Measurements from ENCODE around the gene DIRAS1. TPM values are rescaled to one million over a fixed set of nuclear protein-coding genes. Genes with fewer than 3 reads are reported as not detected.

Gene DIRAS1
- polyA plus RNA-seq, 1 experiment, result 12.5 TPM

DNA sequence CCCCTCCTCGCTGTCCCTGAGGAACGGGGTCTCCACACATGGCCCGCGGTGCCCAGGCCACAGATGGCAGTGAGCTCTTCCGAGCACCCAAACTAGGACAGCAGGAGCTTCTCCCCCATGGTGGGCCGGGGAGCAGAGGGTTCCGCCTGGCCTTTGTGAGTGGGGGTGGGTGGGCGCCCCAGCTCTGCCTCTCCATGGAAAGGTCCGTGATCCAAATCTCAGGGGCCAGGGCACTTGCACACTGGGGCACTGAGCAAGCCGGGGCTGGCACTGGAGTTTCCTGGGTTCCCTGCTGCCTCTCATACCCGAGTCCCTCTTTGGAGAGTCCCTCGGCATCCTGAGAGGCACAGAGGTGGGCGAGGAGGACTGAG lies 2.2 kb upstream of the DIRAS1 start:
- CTCF ChIA-PET, result interaction anchor here (0.5 to 2.1 kb wide), 4 partner anchors 26 to 568 kb away, joined by 3 to 7 read pairs (median 5); no protein-coding TSS in a partner anchor
- Histone ChIP-seq H3K27me3 (ENCODE audit: control insufficient read depth, insufficient read depth, low read length) (no peaks in the 10 kb centered on the region), H3K4me3 (ENCODE audit: low read depth, low read length) (no peak overlapping the region), H3K9me3 (ENCODE audit: control insufficient read depth, insufficient read depth, low read length) (no peaks in the 10 kb centered on the region; the same call in 1 of the 2 replicates), H3K27ac (ENCODE audit: low read depth, low read length) (peak overlapping the region; percentile 65)
- DNase-seq (ENCODE audit: low read depth, low spot score), result no peak
- TF ChIP-seq, protein P1, sequence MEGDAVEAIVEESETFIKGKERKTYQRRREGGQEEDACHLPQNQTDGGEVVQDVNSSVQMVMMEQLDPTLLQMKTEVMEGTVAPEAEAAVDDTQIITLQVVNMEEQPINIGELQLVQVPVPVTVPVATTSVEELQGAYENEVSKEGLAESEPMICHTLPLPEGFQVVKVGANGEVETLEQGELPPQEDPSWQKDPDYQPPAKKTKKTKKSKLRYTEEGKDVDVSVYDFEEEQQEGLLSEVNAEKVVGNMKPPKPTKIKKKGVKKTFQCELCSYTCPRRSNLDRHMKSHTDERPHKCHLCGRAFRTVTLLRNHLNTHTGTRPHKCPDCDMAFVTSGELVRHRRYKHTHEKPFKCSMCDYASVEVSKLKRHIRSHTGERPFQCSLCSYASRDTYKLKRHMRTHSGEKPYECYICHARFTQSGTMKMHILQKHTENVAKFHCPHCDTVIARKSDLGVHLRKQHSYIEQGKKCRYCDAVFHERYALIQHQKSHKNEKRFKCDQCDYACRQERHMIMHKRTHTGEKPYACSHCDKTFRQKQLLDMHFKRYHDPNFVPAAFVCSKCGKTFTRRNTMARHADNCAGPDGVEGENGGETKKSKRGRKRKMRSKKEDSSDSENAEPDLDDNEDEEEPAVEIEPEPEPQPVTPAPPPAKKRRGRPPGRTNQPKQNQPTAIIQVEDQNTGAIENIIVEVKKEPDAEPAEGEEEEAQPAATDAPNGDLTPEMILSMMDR (IDR thresholded peaks at IDR 0.05; ENCODE audit: low read depth, low read length), result no peak
- POLR2A ChIA-PET, result interaction anchor here (1.0 to 1.6 kb wide), 3 partner anchors 12 to 247 kb away, joined by 3 to 8 read pairs (median 3); partner anchors contain the start of gene SGTA

DNA sequence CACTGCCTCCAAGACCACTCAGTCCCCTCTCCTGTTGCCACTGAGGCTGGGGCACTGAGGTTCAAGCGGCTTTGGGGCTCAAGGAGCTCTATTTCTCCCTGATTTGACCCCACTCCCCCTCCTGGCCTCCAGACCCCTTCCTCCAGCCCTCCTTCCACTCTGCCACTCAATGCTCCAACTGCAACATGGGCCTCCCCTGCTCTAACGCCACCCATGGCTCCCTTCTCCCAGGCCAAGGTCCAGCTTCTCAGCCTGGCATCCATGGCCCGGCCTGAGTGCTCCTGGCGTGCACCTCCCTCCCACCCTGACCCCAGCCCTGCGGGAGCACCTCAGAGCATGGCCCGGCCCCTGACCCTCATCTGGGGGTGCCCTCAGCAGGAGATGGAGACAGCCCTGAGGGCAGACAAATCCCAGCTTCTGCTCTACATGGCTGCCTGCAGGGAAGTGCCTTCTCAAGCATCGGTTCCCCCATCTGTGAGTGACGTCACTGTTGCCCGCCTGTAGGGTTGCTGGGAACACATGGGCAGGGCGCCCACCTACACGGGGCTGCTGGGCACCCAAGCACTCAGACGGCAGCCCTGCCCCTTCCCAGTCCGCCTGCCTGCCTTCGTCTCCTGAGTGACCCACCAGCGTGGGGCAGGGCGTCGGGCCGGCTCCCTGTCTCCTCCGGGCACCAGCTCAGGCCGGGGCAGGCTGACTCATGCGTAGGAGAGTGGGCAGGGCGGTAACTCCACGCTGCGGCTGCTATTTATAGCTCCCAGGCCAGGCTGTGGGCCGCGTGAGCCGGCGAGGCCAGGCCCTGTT lies 1.6 kb upstream of the DIRAS1 start:
- ChIA-PET POLR2A (interaction anchor here (1.0 to 1.6 kb wide), 3 partner anchors 11 to 246 kb away, joined by 3 to 8 read pairs (median 3); partner anchors contain the start of gene SGTA), CTCF (interaction anchor here (0.7 to 2.1 kb wide), 3 partner anchors 26 to 74 kb away, joined by 3 to 7 read pairs (median 6); no protein-coding TSS in a partner anchor)
- TF ChIP-seq, protein P1 (IDR thresholded peaks at IDR 0.05; ENCODE audit: low read depth, low read length), result no peak
- no peak for DNase-seq (ENCODE audit: low read depth, low spot score)
- H3K27me3 ChIP-seq (ENCODE audit: control insufficient read depth, insufficient read depth, low read length), result no peaks in the 10 kb centered on the region
- H3K27ac ChIP-seq (ENCODE audit: low read depth, low read length), result peak overlapping the region; percentile 65
- H3K9me3 ChIP-seq (ENCODE audit: control insufficient read depth, insufficient read depth, low read length), result peaks cover under 1% of the 10 kb centered on the region; the same call in 1 of the 2 replicates
- no peak overlapping the region for H3K4me3 ChIP-seq (ENCODE audit: low read depth, low read length)

DNA sequence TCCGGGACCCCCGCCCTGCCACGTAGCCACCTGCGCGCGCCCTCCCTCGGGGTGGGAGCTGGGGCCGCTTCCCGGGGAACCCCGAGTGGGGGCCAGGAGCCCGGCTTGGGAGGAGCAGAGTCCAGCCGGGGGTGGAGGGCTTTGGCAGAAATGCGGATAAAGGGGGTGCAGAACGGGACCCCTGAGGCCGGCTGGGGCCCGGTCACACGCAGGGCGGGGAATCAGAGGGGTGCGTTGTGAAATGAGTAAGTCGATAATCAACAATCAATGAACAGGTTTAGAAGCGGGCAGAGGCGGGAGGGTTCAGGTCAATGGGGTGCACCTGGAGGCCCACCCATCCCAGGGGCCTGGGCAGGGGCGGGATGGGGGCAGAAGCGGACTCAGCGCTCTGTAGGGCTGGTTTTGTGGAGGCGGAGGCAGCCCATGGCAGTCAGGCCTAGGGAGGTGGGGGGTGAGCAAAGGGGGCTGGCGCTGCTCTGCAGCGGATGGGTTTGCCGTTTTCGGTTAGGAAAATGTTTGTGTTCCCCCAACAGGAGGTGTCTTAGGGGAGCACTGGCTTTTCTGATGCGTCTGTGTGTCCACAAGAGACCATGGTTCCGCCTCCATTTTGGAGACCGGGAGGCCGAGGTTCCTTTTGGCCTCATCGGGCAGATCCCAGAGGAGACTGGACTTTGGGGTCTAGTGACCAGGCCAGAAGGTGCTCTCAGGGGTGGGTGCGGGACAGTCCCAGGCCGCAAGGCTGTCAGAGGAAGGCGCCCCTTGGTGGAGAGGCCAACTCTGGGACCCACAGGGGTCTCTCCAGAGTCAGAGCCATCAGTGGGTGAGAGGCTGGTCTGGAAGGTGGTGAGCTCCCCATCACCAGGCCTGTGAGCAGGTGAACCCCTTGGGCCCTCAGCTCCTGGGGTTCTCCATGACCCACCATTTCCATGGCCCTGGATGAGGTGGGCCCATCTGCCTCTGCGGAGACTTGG lies 683 bp upstream of the DIRAS1 start:
- Histone ChIP-seq H3K27ac (ENCODE audit: low read depth, low read length) (peak overlapping the region; percentile 31), H3K27me3 (ENCODE audit: control insufficient read depth, insufficient read depth, low read length) (no peaks in the 10 kb centered on the region), H3K4me3 (ENCODE audit: low read depth, low read length) (peak overlapping the region; percentile 57), H3K9me3 (ENCODE audit: control insufficient read depth, insufficient read depth, low read length) (peaks cover 8% of the 10 kb centered on the region; the same call in 1 of the 2 replicates)
- POLR2A ChIA-PET, result interaction anchor here (1.2 to 1.6 kb wide), 2 partner anchors 10 to 245 kb away, joined by 3 to 8 read pairs; no protein-coding TSS in a partner anchor
- no peak for DNase-seq (ENCODE audit: low read depth, low spot score)
- CTCF ChIA-PET, result interaction anchor here (1.1 to 2.1 kb wide), 2 partner anchors 27 to 73 kb away, joined by 6 to 7 read pairs; no protein-coding TSS in a partner anchor
- TF ChIP-seq, protein P1 (IDR thresholded peaks at IDR 0.05; ENCODE audit: low read depth, low read length), result no peak

DNA sequence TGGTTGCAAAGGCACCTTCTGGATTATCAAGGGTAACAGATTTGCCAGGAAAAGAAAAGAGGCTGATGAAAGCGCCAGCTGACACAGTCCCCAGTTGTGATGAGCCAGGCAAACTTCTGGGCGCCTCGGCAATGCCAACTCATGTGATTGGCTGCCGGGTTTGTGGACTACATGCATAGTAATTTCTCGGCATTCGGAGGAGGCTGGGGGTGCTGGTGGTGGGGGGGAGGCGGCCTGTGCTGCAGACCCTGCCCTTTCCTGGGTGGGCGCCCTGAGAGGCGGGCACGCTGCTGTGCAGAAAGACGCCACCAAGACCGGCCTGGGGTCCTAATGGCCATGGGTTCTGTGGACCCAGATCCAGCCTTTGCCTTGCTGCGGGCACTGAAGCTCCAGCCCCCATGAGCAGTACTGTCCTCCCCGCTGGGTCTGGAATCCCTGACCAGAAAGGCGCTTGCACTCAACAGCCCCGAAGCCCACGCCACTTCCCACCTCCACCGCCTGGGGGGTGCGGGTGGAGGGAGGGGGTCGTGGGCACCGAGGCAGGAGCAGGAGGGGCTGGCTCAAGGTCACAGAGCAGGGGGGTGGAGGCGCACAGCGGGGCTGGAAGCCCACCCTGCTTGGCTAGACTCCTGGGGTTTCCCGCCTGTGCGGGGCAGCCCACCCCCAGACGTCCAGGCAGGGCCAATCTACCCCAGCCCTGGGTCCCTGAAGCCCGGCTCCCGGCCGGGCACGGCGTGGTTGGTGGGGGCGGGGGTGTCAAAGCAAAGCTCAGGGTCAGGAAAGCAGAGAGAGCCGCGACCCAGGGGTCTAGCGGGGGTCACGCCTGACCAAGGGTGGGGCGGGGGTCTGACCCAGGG lies 1.0 kb downstream of the DIRAS1 start:
- ChIA-PET CTCF (interaction anchor here (0.6 kb wide), 1 partner anchor 16 kb away, joined by 4 read pairs; no protein-coding TSS in a partner anchor), POLR2A (no interaction called here)
- Histone ChIP-seq H3K9me3 (ENCODE audit: control insufficient read depth, insufficient read depth, low read length) (peaks cover 20% of the 10 kb centered on the region), H3K4me3 (ENCODE audit: low read depth, low read length) (peak overlapping the region; percentile 61), H3K27me3 (ENCODE audit: control insufficient read depth, insufficient read depth, low read length) (no peaks in the 10 kb centered on the region), H3K27ac (ENCODE audit: low read depth, low read length) (peak overlapping the region; percentile 47)
- TF ChIP-seq, protein P1 (IDR thresholded peaks at IDR 0.05; ENCODE audit: low read depth, low read length), result peak; percentile 22; the same call in 1 of the 2 replicates
- DNase-seq (ENCODE audit: low read depth, low spot score), result no peak

Data from AG04450 (cell line).